Coronary artery (tissue), 2 donors: ENCODE results near the gene SERPINB13.

ENCODE experiments used
- DNase-seq: peaks from one replicate; pipeline ENCODE4 v3.0.0-alpha.2; 2017; ENCODE audit warnings: low spot score
- H3K27ac ChIP-seq, 2 donors: fragments of 200-600 bp; sonication (generic); one replicate each; pipeline ENCODE4 v1.5.1; 2016 to 2019
- H3K4me3 ChIP-seq: fragments of 200-600 bp; sonication (generic); 2 replicates; pipeline ENCODE4 v1.5.1; 2016; ENCODE audit warnings: mild to moderate bottlenecking, moderate library complexity
- CTCF ChIP-seq: fragments of 200-600 bp; sonication (generic); IDR thresholded peaks from one replicate; pipeline ENCODE4 v1.5.1; 2019; ENCODE audit warnings: antibody characterized with exemption

The SERPINB13 gene

GRCh38 chr18:63586966-63587365 lies at the start of gene SERPINB13:
TSS of gene SERPINB13 (plus strand) at chr18:63587343. CDS start at chr18:63588668, 1,325 bp downstream.
- no peak for TF ChIP-seq CTCF

GRCh38 chr18:63539904-63540510 lies 47.1 kb upstream of the SERPINB13 start:
- TF ChIP-seq CTCF: no peak
- DNase-seq: no peak
- H3K4me3 ChIP-seq: no peak overlapping the region
- no peak overlapping the region for H3K27ac ChIP-seq

More at GRCh38 chr18:63586966-63587365, at the start of gene SERPINB13:
- no peak within 1 kb of the TSS for H3K27ac ChIP-seq
- H3K4me3 ChIP-seq: no peak within 1 kb of the TSS
- no peak for DNase-seq

- H3K4me3 ChIP-seq: no peak within 1 kb of the TSS
- DNase-seq: no peak
- TF ChIP-seq CTCF: no peak
- no peak within 1 kb of the TSS for H3K27ac ChIP-seq
Observed at GRCh38 chr18:63542069-63542468, 45.1 kb upstream of the SERPINB13 start, which contains the start of gene SERPINB12. TSS of gene SERPINB12 (plus strand) at chr18:63542369. CDS start at chr18:63556160, 13,791 bp downstream.

- no peak for TF ChIP-seq CTCF
- no peak for DNase-seq
- Histone ChIP-seq H3K27ac (no peak overlapping the region), H3K4me3 (no peak overlapping the region)
Observed at GRCh38 chr18:63544017-63544416, 43.1 kb upstream of the SERPINB13 start.

GRCh38 chr18:63545000-63545399 lies 42.1 kb upstream of the SERPINB13 start:
- TF ChIP-seq CTCF: no peak
- H3K4me3 ChIP-seq: no peak overlapping the region
- DNase-seq: no peak
- no peak overlapping the region for H3K27ac ChIP-seq

GRCh38 chr18:63550068-63550467 lies 37.1 kb upstream of the SERPINB13 start:
- DNase-seq: no peak
- no peak for TF ChIP-seq CTCF
- Histone ChIP-seq H3K27ac (no peak overlapping the region), H3K4me3 (no peak overlapping the region)

- TF ChIP-seq CTCF: no peak
- Histone ChIP-seq H3K4me3 (no peak overlapping the region), H3K27ac (no peak overlapping the region)
- DNase-seq: no peak
Observed at GRCh38 chr18:63551769-63552168, 35.4 kb upstream of the SERPINB13 start.
